Measurements from ENCODE around the gene SDC1.
"Not testable (repeated sequence)": the region's sequence is repeated elsewhere in the genome, so short reads cannot be mapped to it uniquely, and the experiment has no call there.

The SDC1 gene

GRCh38 chr2:20250436-20250835 lies 25.5 kb upstream of the SDC1 start:
- no peak overlapping the region for H3K4me3 ChIP-seq (replicated peaks; ENCODE audit: low read depth, low read length)
- no peak for TF ChIP-seq CTCF (IDR thresholded peaks at IDR 0.05; ENCODE audit: low read depth, low read length, missing control alignments)
- DNase-seq (ENCODE audit: extremely low read depth, low read depth) = no peak

- H3K4me3 ChIP-seq (replicated peaks; ENCODE audit: low read depth, low read length) = no peak overlapping the region
- TF ChIP-seq CTCF (IDR thresholded peaks at IDR 0.05; ENCODE audit: low read depth, low read length, missing control alignments) = no peak
- no peak for DNase-seq (ENCODE audit: extremely low read depth, low read depth)
Measured at GRCh38 chr2:20249170-20249569, 24.2 kb upstream of the SDC1 start.

DNA sequence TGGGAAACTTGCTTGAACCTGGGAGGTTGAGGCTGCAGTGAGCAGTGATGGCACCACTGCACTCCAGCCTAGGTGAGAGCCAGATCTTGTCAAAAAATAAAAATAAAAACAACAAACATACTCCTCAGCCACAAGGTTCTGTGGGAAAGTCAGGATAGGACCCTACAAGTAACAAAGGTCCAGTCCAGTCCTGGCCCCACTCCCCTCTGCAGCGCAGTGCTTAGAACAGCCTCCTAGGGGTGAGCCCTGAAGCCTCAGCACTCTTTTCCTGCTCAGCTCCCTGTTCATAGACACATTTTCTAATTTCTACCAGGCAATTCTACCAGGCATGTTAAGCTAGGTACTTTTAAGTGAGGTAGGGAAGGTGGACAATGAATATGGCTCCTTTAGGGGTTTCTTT lies 22.2 kb upstream of the SDC1 start:
- H3K4me3 ChIP-seq (replicated peaks; ENCODE audit: low read depth, low read length) = no peak overlapping the region
- no peak for TF ChIP-seq CTCF (IDR thresholded peaks at IDR 0.05; ENCODE audit: low read depth, low read length, missing control alignments)
- no peak for DNase-seq (ENCODE audit: extremely low read depth, low read depth)

DNA sequence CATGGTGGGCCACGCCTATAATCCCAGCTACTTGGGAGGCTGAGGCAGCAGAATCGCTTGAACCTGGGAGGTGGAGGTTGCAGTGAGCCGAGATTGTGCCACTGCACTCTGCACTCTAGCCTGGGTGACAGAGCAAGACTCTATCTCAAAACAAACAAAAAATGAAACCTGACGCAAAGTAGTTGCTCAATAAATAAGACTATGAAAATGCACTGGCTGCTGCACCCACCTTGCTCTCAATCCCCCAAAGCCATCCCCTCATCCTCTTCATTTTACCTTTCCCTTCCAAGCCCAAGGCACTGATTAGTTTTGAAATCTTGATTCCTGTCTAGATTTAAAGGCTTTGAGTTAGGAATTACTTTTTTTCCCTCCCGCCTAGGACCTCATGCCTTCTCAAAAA lies 18.7 kb upstream of the SDC1 start:
- H3K4me3 ChIP-seq (replicated peaks; ENCODE audit: low read depth, low read length); DNase-seq (ENCODE audit: extremely low read depth, low read depth): not testable (repeated sequence)

DNA sequence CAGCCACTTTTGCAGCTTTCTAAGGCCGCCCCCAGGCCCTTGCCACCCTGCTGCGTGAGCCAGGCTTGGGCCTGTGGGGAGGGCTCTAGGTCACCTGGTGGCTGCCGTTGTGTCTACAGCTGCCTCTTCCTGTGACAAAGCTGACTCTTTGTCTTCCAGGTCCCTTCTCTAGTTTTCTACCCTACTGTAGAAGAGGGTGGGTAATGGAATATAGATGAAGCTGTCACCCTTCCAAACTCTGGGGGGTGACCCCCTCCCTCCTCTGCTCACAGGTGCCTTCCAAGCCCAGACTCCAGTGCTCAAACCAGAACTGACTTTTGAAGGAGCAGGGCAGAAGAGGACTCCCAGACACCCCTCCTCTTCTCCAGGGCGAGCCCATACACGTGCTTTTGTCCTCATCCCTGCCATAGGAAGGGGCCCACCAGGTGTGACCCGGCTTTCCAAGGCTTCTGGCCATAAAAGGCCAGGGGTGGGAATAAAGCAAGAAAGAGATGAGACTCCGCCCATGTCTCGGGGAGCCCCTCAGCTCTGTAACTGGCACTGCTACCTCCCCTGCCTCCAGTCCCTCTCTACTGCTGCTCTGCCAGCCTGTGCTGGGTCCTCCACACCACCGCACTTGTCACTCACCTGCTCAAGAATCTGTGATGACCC lies 17.9 kb upstream of the SDC1 start:
- no peak overlapping the region for H3K4me3 ChIP-seq (replicated peaks; ENCODE audit: low read depth, low read length)
- DNase-seq (ENCODE audit: extremely low read depth, low read depth) = no peak
- TF ChIP-seq CTCF (IDR thresholded peaks at IDR 0.05; ENCODE audit: low read depth, low read length, missing control alignments) = no peak

DNA sequence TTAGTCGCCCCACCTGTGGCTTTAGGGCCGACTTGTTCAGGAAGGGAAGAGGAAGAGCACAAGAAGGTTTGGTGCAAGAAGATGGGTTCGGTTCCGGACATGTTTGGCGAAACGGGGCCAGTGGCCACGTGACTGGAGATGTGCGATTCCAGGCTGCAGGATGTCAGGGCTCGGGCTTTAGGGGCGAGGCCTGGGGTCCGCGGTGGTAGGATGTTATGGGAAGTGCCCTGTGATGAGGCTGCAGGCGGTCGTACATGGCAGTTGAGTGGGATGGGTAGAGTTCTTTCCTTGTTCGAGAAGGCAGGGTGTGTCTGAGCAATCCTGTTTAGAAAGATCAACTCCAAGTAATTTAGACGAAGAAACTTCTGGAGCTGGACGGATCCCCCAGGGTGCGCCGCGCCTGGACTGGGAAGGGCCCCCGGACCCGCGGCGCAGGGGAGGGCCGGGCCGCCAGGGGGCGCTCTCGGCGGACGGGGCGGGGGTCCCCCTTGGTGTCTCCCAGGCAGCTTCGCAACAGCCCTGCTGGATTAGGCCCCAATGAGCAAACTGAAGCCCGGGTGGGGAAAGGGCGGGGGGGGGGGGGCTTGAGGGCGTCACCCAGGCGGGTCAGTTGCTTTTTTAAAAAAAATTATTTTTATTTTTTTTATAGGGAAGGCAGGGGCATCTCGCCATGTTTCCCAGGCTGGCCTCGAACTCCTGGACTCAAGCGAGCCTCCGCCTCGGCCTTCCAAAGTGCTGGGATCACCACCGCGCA lies 17.2 kb upstream of the SDC1 start:
- DNase-seq (ENCODE audit: extremely low read depth, low read depth) = no peak
- peak; percentile 67 for TF ChIP-seq CTCF (IDR thresholded peaks at IDR 0.05; ENCODE audit: low read depth, low read length, missing control alignments)

GRCh38 chr2:20240291-20240690 lies 15.4 kb upstream of the SDC1 start:
- not testable (repeated sequence) for DNase-seq (ENCODE audit: extremely low read depth, low read depth); H3K4me3 ChIP-seq (replicated peaks; ENCODE audit: low read depth, low read length)

More for the DNA sequence above, 17.2 kb upstream of the SDC1 start:
- H3K4me3 ChIP-seq (replicated peaks; ENCODE audit: low read depth, low read length) = no peak overlapping the region

- no peak for TF ChIP-seq CTCF (IDR thresholded peaks at IDR 0.05; ENCODE audit: low read depth, low read length, missing control alignments)
- DNase-seq (ENCODE audit: extremely low read depth, low read depth) = no peak
- H3K4me3 ChIP-seq (replicated peaks; ENCODE audit: low read depth, low read length) = no peak overlapping the region
Measured at GRCh38 chr2:20236496-20236895, 11.6 kb upstream of the SDC1 start.
